22Rv1 (cell line): Measurements from ENCODE around the gene SNAP47.

Source experiments
- H3K27ac ChIP-seq: fragments of 450-650 bp; 2 replicates; pipeline ENCODE4 v1.5.1; 2017
- ZFX ChIP-seq: fragments of 450-650 bp; IDR thresholded peaks from 2 replicates; pipeline ENCODE4 v1.6.1; 2017; ENCODE audit warnings: antibody characterized with exemption, borderline replicate concordance
- TF ChIP-seq, protein P1 (sequence below): fragments of 450-650 bp; IDR thresholded peaks from 2 replicates; pipeline ENCODE4 v1.5.1; 2017; ENCODE audit warnings: mild to moderate bottlenecking

The SNAP47 gene

DNA sequence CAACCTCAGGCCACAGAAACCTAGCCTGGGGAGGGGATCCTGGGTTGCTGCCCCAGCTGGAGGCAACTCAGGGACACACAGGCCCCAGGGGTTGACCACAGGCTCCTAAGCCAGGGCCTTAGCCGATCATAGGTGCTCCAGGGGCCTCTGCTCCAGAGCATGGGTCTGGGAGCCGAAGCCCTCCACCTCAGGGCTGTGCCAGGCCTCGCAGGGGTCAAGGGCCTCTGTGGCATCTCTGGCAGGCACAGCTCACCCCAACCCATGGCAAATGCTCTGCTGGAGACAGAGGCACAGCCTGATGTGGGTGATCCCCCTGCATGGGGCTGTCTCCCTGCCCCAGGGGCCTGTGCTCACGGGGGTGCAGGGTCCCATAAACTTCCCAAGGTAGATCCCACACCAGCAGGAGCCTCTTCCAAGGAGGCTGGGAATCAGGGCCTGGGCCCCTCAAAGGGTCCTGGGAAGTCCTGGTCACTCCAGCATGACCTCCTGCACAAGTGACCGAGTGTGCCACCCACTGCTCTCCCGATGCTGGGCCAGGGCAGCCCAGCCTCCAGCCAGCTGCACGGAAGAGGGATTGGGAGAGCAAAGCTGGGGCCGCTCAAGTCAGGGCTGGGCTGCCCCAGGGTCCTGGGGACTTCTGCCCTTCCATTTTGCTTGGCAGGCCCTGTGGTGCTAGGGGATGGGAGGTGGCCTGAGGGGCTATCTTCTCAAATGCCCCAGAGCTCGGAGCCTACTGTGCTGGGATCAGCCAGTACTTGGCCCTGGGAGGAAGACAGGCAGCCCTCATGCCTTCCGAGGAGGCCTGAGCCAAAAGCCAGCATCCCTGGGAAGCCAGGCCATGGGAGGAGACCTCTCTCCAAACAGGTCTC, 58.1 kb downstream of the SNAP47 start:
- TF ChIP-seq, protein P1, sequence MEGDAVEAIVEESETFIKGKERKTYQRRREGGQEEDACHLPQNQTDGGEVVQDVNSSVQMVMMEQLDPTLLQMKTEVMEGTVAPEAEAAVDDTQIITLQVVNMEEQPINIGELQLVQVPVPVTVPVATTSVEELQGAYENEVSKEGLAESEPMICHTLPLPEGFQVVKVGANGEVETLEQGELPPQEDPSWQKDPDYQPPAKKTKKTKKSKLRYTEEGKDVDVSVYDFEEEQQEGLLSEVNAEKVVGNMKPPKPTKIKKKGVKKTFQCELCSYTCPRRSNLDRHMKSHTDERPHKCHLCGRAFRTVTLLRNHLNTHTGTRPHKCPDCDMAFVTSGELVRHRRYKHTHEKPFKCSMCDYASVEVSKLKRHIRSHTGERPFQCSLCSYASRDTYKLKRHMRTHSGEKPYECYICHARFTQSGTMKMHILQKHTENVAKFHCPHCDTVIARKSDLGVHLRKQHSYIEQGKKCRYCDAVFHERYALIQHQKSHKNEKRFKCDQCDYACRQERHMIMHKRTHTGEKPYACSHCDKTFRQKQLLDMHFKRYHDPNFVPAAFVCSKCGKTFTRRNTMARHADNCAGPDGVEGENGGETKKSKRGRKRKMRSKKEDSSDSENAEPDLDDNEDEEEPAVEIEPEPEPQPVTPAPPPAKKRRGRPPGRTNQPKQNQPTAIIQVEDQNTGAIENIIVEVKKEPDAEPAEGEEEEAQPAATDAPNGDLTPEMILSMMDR = no peak
- no peak for TF ChIP-seq ZFX
- no peak overlapping the region for H3K27ac ChIP-seq

DNA sequence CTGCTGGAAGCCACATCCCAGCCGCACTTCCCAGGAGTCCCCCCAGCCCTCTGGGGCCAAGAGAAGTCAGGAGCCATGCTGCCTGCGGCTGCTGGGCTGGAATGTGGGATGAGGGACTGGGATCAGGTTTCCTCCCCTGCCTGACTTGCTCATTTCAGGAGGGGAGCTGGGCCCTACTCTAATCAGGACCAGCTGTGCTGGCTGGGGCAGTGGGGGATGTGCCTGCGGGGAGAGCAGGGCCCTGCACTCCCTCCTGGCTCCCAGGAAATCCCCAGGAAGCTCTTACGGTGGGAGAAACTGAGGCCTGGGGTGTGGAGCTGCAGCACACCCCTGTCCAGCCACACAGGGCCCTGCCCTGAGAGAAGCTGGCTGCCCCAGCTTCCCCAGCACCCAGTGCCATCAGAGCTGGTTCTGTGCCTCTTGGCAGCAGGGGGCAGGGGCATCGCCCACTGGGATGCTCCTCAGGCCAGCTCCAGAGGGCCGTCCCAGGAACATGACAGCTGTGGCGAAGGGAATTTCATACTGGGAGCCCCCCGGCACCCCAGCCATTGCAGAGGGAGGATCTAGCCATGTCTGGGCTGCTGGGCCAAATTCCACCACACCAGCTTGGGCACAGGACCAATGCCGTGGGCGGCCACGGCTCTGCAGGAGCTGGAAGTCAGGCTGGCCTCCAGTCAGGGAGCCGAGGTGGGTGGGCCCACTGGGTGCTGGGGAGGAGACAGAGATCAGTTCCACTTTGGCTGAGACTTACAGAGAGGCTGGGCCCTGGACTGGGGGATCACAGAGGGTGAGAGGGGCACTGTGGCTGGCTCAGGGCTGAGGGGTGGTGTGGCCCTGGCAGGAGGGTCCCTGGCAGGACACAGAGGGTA, 58.9 kb downstream of the SNAP47 start:
- TF ChIP-seq, protein P1 = no peak
- TF ChIP-seq ZFX = no peak
- no peak overlapping the region for H3K27ac ChIP-seq

DNA sequence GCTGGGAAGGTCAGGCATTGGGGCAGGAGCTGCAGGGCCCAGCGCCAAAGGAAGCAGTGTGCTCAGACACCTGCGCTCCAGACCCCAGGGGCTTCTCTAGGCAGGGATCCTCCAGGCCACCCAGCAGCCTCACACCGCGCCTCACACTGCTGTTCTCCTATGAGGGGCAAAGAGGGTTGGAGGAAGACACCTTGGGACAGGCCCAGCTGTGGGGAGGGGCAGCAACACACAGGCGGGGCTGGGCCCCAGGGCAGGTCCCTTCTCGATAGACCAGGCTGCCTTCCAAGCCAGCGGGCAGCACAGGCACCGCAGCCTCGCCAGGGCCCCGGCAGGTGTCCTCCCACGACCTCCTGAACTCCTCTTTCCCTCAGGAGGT, 59.6 kb downstream of the SNAP47 start:
- TF ChIP-seq, protein P1 = no peak
- TF ChIP-seq ZFX = no peak
- no peak overlapping the region for H3K27ac ChIP-seq

DNA sequence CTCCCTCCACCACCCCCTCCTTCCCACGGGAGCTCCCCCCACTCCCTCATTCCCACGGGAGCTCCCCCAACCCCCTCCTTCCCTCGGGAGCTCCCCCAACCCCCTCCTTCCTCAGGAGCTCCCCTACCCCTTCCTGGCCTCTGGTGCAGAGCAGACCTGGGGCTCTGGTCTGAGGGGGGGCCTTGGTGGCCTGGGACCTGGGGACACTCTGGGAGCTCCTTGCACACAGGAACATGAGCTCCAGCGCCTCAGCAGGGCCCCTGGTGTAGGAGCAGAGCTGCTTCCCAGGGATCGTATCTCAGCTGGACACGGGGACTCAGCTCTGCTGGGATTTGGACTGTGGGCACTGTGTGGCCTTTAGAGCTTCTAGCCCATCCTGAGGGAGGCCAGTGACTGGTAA, 60.5 kb downstream of the SNAP47 start:
- TF ChIP-seq, protein P1 = no peak
- no peak for TF ChIP-seq ZFX
- no peak overlapping the region for H3K27ac ChIP-seq

DNA sequence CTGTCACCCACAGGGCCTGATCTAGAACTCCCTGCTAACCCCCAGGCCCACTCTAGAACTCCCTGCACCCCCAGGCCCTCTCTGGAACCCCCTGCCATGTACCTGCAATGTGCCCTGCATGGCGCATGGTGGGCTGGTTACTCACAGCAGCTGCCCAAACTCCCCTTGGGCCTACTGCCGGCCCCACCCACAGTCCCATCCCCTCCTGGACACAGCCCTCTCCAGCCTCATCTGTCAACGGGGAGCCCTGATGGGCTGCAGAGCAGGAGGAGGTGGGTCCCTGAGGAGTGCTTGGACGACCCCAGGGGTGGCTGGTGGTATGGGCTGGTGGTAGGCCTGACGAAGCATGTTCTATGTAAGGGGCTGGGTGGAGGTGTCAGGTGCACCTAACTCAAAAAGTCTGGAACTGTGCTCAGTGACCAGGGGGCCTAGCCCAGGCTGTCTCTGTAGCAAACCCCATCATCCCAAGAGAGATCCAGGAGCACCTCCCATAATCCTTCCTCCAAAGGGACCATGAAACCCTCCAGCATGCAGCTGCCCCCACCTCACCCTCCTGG, 61.2 kb downstream of the SNAP47 start:
- H3K27ac ChIP-seq = no peak overlapping the region
- no peak for TF ChIP-seq ZFX
- TF ChIP-seq, protein P1 = no peak

DNA sequence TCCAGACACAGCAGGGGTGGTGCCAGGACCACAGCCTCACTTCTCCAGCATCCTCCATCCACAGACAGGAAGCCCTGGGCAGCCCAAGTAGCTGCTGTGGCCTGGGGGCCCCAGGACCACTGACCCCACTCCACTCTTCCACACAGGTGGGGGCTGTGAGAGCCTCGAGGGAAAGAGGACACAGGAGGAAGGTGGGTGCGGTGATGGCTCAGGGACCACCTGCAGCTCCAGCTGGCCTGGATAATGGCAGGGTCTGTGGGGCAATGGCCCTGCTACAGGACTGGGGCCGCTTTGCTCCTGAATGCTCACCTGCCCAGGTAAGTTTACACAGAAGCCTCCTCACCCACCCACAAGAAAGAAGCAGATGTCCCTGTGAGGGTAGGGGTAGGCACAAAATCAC, 61.9 kb downstream of the SNAP47 start:
- no peak overlapping the region for H3K27ac ChIP-seq
- TF ChIP-seq, protein P1 = no peak
- TF ChIP-seq ZFX = no peak

DNA sequence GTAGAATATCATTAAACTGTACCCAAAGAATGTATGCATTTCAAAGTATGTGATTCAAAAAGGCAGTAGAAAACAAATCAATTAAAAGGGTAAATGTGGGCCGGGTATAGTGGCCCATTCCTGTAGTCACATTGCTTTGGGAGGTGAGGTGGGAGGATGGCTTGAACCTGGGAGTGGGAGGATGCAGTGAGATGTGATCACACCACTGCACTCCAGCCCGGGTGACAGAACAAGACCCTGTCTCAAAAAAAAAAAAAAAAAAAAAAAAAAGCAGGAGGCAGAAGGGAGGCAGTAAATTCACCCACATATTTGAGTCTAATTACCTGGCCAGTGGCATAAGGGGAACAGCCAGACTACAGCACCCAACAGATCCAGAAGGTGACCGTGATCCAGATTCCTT, 62.4 kb downstream of the SNAP47 start:
- TF ChIP-seq ZFX = no peak
- TF ChIP-seq, protein P1 = no peak
- H3K27ac ChIP-seq = no peak overlapping the region
